Suprapubic skin (tissue), 4 donors: ENCODE measurements around the gene TNNT2. TPM values are rescaled to one million over a fixed set of nuclear protein-coding genes. Genes with fewer than 3 reads are reported as not detected.

ENCODE experiments used
- DNase-seq, 2 donors: peaks; one replicate each; pipeline ENCODE4 v3.0.0-alpha.2; 2019; ENCODE audit warnings: low spot score in 2 of 2
- H3K27ac ChIP-seq: fragments of 200-600 bp; sonication (generic); one replicate; pipeline ENCODE4 v1.5.1; 2019
- H3K27me3 ChIP-seq: fragments of 200-600 bp; sonication (generic); one replicate; pipeline ENCODE4 v1.5.1; 2019
- H3K36me3 ChIP-seq: fragments of 200-600 bp; sonication (generic); one replicate; pipeline ENCODE4 v1.5.1; 2019
- H3K4me1 ChIP-seq: fragments of 200-600 bp; sonication (generic); one replicate; pipeline ENCODE4 v1.5.1; 2019
- H3K4me3 ChIP-seq: fragments of 200-600 bp; sonication (generic); one replicate; pipeline ENCODE4 v1.5.1; 2019; ENCODE audit warnings: mild to moderate bottlenecking
- H3K9me3 ChIP-seq: fragments of 200-600 bp; sonication (generic); one replicate; pipeline ENCODE4 v1.5.1; 2019
- CTCF ChIP-seq, 2 donors: fragments of 200-600 bp in 1 of 2; fragments of 450-650 bp in 1 of 2; sonication (generic) in 1 of 2; IDR thresholded peaks; one replicate each; pipeline ENCODE4 v1.5.1; 2016 to 2019; ENCODE audit warnings: antibody characterized with exemption in 2 of 2, mild to moderate bottlenecking in 1 of 2, moderate library complexity in 1 of 2
- EP300 ChIP-seq: sonication (generic); formaldehyde crosslinking; IDR thresholded peaks from one replicate; pipeline ENCODE4 v1.6.1; 2017; ENCODE audit warnings: antibody characterized with exemption
- POLR2A ChIP-seq, 2 donors: fragments of 450-650 bp; IDR thresholded peaks; one replicate each; pipeline ENCODE4 v1.6.1; 2017; ENCODE audit warnings: antibody characterized with exemption in 2 of 2, mild to moderate bottlenecking in 2 of 2, moderate library complexity in 2 of 2
- POLR2AphosphoS5 ChIP-seq, 3 donors: sonication (generic); formaldehyde crosslinking; IDR thresholded peaks; one replicate each; pipeline ENCODE4 v1.6.1; 2017; ENCODE audit warnings: antibody characterized with exemption in 3 of 3
- WGBS: methylation state at CpG from one replicate; pipeline ENCODE4 v1.1.5; 2018; 5-methylcytosine and 5-hydroxymethylcytosine counted together
- total RNA-seq, 4 donors: library from RNA; depleted of rRNA; stranded (reverse); fragments of >200 nt; gene quantifications; one replicate each; pipeline ENCODE4 v1.1.0, GENCODE V29; 2016

Gene TNNT2
- total RNA-seq, 4 donors from 2014 or later = 7.9 to 54.6 (median 19.0) TPM

- TF ChIP-seq POLR2A (IDR thresholded peaks at IDR 0.05) = no peak
- TF ChIP-seq POLR2AphosphoS5 (IDR thresholded peaks at IDR 0.05) = no peak
- TF ChIP-seq CTCF (IDR thresholded peaks at IDR 0.05) = no peak
- no peak for TF ChIP-seq EP300
- no peaks in the 10 kb centered on the region for H3K9me3 ChIP-seq
- no peak overlapping the region for H3K4me3 ChIP-seq
- no peaks in the 10 kb centered on the region for H3K27me3 ChIP-seq
- no peak overlapping the region for H3K27ac ChIP-seq
- H3K4me1 ChIP-seq = peaks cover 72% of the 10 kb centered on the region
- DNase-seq = peak in 1 of 2 donors; percentile 14
- peaks cover 46% of the 10 kb centered on the region for H3K36me3 ChIP-seq
- WGBS = 90% methylated on average over 4 of the region's 5 CpGs
These were observed 60.9 kb downstream of the TNNT2 start for GRCh38 chr1:201316556-201316955.

- Histone ChIP-seq H3K4me1 (peaks cover 89% of the 10 kb centered on the region), H3K36me3 (peaks cover 24% of the 10 kb centered on the region)
- 84% methylated on average over 13 of the region's 16 CpGs for WGBS
These were observed 64.4 kb downstream of the TNNT2 start for GRCh38 chr1:201313086-201313485.

GRCh38 chr1:201312298-201312697 is 65.2 kb downstream of the TNNT2 start:
- Histone ChIP-seq H3K9me3 (no peaks in the 10 kb centered on the region), H3K36me3 (peaks cover 18% of the 10 kb centered on the region), H3K27me3 (no peaks in the 10 kb centered on the region), H3K4me1 (peaks cover 91% of the 10 kb centered on the region), H3K4me3 (no peak overlapping the region), H3K27ac (peak overlapping the region; percentile 89)
- 45% methylated on average over 7 of the region's 7 CpGs for WGBS
- no peak for DNase-seq
- TF ChIP-seq CTCF (IDR thresholded peaks at IDR 0.05) = no peak

More at GRCh38 chr1:201313086-201313485, 64.4 kb downstream of the TNNT2 start:
- Histone ChIP-seq H3K27me3 (no peaks in the 10 kb centered on the region), H3K27ac (peak overlapping the region; percentile 89), H3K9me3 (no peaks in the 10 kb centered on the region), H3K4me3 (no peak overlapping the region)
- no peak for DNase-seq
- TF ChIP-seq POLR2A (IDR thresholded peaks at IDR 0.05) = no peak
- TF ChIP-seq CTCF (IDR thresholded peaks at IDR 0.05) = no peak
- no peak for TF ChIP-seq EP300
- TF ChIP-seq POLR2AphosphoS5 (IDR thresholded peaks at IDR 0.05) = no peak

- no peak for DNase-seq
- WGBS = 27% methylated on average over 8 of the region's 8 CpGs
- H3K9me3 ChIP-seq = no peaks in the 10 kb centered on the region
- no peak overlapping the region for H3K4me3 ChIP-seq
- TF ChIP-seq EP300 (no peak), POLR2AphosphoS5 (IDR thresholded peaks at IDR 0.05) (no peak), CTCF (IDR thresholded peaks at IDR 0.05) (no peak), POLR2A (IDR thresholded peaks at IDR 0.05) (no peak)
- H3K36me3 ChIP-seq = peaks cover 13% of the 10 kb centered on the region
- peak overlapping the region; percentile 89 for H3K27ac ChIP-seq
- peaks cover 92% of the 10 kb centered on the region for H3K4me1 ChIP-seq
- H3K27me3 ChIP-seq = no peaks in the 10 kb centered on the region
These were observed 66.0 kb downstream of the TNNT2 start for GRCh38 chr1:201311356-201312011.

GRCh38 chr1:201310986-201311355 is 66.5 kb downstream of the TNNT2 start:
- peaks cover 92% of the 10 kb centered on the region for H3K4me1 ChIP-seq
- no peak for TF ChIP-seq CTCF (IDR thresholded peaks at IDR 0.05)
- TF ChIP-seq POLR2AphosphoS5 (IDR thresholded peaks at IDR 0.05) = peak in 1 of 3 donors; percentile 16
- WGBS = 49% methylated on average over 4 of the region's 4 CpGs
- no peaks in the 10 kb centered on the region for H3K27me3 ChIP-seq
- DNase-seq = no peak
- H3K36me3 ChIP-seq = peaks cover 10% of the 10 kb centered on the region
- H3K9me3 ChIP-seq = no peaks in the 10 kb centered on the region
- no peak overlapping the region for H3K4me3 ChIP-seq
- peak overlapping the region; percentile 89 for H3K27ac ChIP-seq
